Measurements from ENCODE around the gene PGBD1.

DNA sequence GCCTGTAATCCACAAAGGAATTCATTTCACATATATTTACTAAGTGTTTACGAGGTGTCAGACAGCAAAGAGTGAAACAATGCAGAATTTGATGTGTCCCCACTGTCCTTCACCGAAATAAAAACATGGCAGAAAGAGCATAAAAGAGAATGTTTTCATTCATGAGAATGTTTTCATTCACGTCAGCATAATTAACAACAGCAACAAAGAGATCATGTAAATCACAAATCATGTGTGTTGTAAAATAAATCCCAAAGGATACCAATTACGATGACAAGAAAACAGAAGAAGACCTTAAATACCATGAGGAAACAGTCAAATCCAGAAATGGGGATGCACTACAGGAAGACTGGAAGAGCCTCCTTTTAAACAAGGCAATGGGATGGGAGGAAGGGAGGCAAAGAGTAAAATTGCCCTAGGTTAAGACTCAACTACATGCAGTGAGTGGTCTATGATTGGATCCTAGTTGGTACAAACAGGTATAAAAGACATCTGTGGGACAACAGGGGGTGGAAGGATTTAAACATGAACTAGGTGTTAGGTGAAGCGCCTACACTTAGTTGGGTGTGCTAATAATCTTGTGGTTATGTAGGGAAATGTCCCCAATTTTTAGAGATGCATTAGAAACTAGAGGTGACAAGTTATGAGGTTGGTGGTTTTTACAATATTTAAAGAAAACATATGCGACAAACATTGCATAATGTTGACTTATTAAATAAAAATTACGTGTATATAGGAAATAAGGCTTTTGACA is 53.1 kb downstream of the PGBD1 start:
- no peak for TF ChIP-seq POLR2AphosphoS5 (IDR thresholded peaks at IDR 0.05; ENCODE audit: insufficient read depth in 1 of 2, low read depth in 1 of 2)
- TF ChIP-seq, protein P1, sequence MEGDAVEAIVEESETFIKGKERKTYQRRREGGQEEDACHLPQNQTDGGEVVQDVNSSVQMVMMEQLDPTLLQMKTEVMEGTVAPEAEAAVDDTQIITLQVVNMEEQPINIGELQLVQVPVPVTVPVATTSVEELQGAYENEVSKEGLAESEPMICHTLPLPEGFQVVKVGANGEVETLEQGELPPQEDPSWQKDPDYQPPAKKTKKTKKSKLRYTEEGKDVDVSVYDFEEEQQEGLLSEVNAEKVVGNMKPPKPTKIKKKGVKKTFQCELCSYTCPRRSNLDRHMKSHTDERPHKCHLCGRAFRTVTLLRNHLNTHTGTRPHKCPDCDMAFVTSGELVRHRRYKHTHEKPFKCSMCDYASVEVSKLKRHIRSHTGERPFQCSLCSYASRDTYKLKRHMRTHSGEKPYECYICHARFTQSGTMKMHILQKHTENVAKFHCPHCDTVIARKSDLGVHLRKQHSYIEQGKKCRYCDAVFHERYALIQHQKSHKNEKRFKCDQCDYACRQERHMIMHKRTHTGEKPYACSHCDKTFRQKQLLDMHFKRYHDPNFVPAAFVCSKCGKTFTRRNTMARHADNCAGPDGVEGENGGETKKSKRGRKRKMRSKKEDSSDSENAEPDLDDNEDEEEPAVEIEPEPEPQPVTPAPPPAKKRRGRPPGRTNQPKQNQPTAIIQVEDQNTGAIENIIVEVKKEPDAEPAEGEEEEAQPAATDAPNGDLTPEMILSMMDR (IDR thresholded peaks at IDR 0.05) = no peak
- TF ChIP-seq POLR2A (IDR thresholded peaks at IDR 0.05) = no peak
